Measurements from ENCODE around the gene TUFT1.
A peak's percentile ranks its signal among the peaks of the same experiment; 100 is the strongest.
"Not testable (repeated sequence)": the region's sequence is repeated elsewhere in the genome, so short reads cannot be mapped to it uniquely, and the experiment has no call there.

The TUFT1 gene

GRCh38 chr1:151581921-151582320 is 41.8 kb downstream of the TUFT1 start:
- no peak for DNase-seq

DNA sequence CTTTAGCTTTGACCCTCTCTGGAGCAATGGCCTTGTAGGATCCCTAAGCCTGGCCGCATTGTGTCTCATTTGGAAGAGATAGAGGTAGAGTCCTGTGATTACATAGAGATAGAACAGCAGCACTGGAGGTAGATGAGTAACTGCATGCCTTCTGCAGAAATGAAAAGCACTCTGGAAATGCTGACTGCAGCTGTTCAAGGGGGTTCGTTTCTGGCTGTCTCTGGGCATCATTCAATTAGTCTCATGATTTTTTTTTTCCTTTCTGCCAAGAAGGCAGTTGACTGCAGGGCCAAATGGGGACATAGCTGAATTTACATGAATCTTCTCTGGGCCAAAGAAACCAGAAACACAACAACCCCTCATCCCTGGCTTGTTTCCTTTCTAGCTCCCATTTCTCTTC is 43.7 kb downstream of the TUFT1 start:
- DNase-seq, result no peak

DNA sequence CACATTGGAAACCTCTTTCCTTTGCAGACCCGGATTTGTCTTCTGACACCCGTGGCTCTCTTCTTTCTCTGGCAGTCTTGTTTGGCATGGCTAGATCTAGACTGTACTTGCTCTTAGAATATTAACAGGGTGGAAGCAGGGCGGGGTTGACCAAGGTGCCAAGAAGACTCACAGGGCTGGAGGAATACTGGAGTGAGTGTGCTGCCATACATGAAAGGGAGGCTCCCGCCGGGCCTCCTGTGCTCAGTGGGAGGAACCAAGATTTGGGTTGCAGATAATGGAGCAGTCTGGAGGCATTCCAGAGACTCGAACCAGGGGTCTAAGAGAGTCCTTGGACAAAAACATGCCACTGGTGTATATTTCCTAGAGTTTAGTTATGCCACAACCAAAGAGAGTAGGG is 44.2 kb downstream of the TUFT1 start:
- no peak for DNase-seq

DNA sequence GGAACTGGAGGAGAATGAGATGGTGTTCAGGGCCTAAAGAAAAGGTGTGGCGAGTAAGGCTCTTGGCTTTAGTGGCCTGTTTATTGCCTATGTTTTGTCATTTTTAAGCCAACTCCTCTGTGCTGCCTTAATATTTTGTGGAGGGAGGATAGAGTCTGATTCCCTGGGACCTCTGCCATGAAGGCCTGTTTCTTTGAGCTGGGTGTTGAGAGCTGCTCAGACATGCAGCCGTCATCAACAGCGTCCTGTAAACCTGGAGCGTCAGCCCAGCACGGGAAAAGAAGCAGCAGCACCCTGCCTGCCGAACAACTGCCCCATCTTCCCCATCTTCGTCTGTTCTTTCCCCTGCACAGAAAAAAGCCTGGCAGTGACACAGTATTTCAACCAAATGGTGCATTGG is 44.7 kb downstream of the TUFT1 start:
- DNase-seq, result no peak

DNA sequence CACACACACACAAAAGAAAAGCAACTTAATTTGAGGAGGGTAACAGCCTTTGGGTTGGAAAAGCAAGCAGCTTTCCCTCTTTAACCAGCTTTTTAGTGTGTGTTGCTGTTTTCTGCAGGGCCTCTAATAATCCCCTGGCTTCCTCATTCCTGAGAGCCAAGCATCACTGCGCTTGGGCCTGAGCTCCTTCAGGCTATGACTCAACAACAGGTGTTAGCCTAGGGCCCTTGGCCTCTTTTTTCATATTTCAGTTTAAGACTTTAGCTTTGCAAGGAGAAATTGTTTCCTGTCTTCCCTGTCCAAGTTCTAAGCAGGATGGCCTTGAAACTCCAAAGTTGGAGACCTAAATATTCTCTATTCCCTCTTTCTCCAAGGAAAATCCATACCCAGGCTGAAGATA is 45.5 kb downstream of the TUFT1 start:
- no peak for DNase-seq

- DNase-seq, result no peak
Measured at GRCh38 chr1:151590961-151591360, 50.9 kb downstream of the TUFT1 start.

GRCh38 chr1:151593730-151594129 is 53.6 kb downstream of the TUFT1 start:
- DNase-seq, result no peak

DNA sequence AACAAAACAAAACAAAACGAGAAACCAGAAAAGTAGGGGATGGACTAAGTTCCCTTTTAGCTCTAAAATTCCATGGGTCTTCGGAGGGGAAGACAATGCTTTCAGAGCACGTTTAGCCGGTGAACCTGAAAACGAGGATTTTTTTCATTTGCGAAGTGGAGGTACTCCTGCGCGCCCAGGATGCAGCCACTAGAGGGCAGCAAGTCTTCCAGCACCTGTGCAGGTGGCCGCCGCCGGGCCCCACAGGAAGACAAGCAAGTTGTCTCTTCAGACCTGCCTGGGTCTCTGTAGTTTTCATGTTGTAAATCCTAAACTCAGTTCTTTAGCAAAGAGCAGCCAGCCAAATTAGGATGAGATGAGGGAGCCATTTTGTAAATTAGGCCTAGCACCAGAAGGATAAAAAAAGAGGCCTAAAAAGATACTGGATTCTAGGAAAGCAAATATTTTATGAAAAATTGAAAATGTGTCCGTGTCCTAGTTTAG is 54.1 kb downstream of the TUFT1 start:
- no peak for DNase-seq

DNA sequence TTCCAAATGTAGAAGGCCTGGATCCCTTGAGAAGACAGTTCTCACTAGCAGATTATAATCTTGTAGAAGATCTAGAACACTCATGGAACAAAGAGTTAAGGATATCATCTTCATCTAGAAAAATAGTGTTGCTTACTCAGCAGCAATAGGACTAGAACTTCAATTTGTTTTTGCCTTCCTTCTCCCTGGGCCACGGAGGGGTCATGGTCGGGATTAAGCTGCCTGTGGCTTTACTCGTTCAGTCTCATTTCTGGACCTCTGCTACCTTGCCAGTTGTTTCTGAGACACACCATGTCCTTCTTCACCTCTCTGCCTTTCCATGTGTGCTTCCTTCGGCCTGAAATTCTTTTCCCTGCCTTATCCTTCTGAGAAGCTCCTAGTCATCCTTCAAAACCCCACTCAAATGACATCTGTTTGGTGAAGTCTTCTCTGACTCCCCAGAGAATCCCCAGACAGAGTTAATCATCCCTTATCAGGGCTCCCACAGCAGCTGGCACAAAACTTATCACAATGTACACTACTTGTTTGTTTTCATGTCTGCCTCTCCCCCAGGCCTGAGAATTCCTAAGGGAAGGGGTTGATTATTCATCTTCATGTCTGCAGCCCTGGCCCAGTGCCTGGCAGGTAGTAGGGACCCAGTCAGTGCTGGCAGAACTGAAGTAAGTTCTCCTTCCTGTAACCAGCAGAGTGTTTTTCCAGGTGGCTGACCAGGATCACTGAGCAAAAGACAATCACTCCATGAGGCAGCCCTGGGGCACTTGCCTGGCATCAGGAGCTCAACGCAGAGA is 56.3 kb downstream of the TUFT1 start:
- DNase-seq, result no peak

DNA sequence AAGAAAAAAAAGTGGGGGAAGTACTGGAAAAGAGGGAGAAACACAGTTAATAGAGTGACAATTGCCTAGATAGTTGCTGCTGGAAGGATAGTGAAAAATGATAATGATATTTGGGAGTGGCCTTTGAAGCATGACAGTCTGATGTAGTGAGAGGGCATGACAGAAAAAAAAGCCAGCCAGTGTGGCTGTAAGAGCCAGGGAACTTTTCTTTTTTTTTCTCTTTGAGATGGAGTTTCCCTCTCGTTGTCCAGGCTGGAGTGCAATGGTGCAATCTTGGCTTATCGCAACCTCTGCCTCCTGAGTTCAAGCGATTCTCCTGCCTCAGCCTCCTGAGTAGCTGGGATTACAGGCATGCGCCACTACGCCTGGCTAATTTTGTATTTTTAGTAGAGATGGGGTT is 62.4 kb downstream of the TUFT1 start:
- not testable (repeated sequence) for DNase-seq

- DNase-seq, result no peak
Measured at GRCh38 chr1:151604291-151604690, 64.2 kb downstream of the TUFT1 start.

DNA sequence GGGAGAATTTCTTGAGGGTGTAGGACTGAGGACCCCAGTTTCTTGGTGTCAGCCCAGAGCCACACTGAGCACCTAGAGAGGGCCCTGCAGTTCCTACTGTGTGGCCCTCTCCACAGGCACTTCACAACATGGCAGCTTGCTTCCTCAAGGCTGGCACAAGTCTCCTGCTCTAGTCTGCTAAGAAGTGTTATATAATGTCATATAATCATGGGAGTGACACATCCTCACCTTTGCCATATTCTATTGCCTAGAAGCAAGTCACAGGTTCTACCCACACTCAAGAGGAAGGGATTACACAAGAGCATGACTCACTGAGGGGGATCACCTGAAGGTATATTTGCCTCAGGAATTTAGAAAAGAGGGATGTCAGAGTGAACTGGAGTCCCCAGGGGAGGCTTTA is 66.3 kb downstream of the TUFT1 start:
- no peak for DNase-seq

GRCh38 chr1:151606857-151607256 is 66.7 kb downstream of the TUFT1 start:
- no peak for DNase-seq

- DNase-seq, result no peak
Measured at GRCh38 chr1:151610142-151610541, 70.0 kb downstream of the TUFT1 start.

DNA sequence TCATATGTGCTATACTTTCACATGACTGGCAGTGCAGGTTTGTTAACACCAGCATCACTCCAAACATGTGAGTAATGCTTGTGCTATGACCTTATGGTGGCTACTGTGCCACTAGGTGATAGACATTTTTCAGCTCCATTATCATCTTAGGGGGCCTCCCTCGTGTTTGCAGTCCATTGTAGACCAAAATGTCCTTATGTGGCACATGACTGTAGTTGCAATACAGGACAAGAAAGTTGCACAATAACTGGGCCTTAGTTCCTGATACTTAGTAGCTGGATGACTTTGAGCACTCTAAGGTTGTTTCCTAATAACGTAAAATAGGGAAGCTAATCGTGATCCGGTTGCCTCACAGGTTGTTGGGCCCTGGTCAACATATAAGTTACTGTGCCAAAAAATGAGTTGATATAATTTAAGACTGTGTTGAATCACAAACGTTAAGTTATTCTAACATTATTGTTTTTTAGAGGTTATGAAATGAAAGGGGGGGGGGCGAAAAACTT is 71.2 kb downstream of the TUFT1 start:
- no peak for DNase-seq

- peak; percentile 61 for DNase-seq
Measured at GRCh38 chr1:151611832-151612500, 71.9 kb downstream of the TUFT1 start, which contains the start of gene SNX27. SNX27 (plus strand) TSS chr1:151612050; CDS start chr1:151612202, 152 bp downstream.

DNA sequence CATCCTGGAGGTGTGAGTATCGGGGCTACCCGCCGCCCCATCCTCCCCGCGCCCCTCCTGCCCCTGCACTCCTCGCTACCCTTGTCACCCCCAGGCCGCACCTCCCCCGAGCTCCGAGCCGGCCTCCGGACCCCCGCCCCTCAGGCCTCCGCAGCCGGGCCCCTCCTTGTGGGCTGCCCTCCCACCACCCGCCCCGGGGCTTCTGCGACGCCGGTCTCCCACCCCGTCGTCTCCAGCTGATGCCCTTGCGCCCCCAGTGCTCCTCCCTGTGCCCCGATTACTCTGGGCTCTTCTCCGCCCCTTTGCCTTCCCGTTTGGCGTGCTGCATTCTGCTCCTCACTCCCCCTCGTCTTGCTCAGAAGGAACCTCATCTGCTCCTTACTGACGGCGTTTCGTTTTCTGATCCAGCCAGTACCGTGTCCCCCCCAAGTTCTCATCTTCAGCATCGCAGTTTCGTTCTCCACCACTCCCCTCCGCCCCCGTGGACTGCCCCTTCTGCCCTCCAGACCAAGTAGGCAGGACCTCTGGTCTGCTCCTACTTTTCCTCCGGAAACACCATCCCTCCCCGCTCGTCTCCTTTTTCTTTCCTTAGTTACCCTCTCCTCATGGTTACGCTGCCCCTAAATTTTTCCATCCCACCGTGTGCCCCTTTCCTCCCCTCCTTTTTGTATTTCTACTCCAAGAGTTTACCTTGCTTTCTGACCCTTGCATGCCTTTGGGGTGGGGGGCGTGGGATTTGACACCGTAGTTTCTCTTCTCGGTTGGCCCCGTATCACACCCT is 72.6 kb downstream of the TUFT1 start:
- DNase-seq, result no peak

GRCh38 chr1:151613282-151613780 is 73.2 kb downstream of the TUFT1 start:
- DNase-seq, result no peak

DNA sequence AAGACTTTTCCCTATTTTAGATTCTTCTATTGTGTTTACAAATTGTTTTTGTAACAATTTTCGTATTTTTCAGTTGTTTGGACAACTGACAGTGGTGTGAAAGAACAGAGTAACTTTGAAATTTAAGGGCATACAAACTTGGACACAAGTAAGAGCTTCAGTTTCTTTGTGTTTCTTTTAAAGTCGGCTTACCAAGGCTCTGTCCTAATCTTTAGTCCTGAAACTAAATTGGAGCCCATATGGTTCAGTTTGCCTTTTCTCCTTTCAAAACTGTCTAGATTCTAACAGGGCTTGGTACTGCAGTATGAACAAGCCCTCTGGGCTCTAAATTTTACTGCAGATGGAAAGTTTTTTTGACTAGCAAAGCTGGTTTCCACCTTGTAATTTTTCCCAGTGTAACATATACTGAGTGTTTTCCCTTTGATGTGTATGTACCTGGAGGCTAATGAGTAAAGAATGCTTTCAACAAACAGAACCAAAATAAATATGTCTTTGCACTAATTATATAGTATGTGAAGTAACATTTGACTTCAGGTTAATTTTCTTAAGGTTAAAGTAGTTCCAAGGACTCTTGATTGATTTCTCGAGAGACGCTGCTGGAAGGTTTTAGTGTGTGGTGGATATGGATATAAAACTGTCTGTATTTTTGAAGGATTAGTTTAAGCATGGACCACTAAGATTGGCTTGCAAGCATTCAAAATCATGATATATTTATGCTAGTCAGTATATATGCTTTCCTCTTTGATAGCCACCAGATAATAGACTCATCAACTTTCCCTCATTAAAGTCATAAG is 75.8 kb downstream of the TUFT1 start:
- no peak for DNase-seq

GRCh38 chr1:151616505-151616849 is 76.4 kb downstream of the TUFT1 start:
- DNase-seq, result no peak

- DNase-seq, result no peak
Measured at GRCh38 chr1:151618003-151618402, 77.9 kb downstream of the TUFT1 start.

GRCh38 chr1:151618470-151618869 is 78.4 kb downstream of the TUFT1 start:
- no peak for DNase-seq
